Stomach (tissue), 4 donors: ENCODE results near the gene SEPTIN2.
"Not testable (repeated sequence)": the region's sequence is repeated elsewhere in the genome, so short reads cannot be mapped to it uniquely, and the experiment has no call there.

Experiments used
- POLR2AphosphoS5 ChIP-seq, 3 donors: sonication (generic); formaldehyde crosslinking; IDR thresholded peaks; one replicate each; pipeline ENCODE4 v1.6.1; 2016; ENCODE audit warnings: antibody characterized with exemption in 3 of 3
- TF ChIP-seq, protein P1 (sequence below), 7 experiments: fragments of 450-650 bp in 4 of 7; fragments of 200-600 bp in 3 of 7; sonication (generic) in 3 of 7; IDR thresholded peaks; one replicate each; pipeline ENCODE4 v1.5.1; 2016 to 2019; ENCODE audit warnings: antibody characterized with exemption in 7 of 7, control low read depth in 2 of 7, mild to moderate bottlenecking in 1 of 7

DNA sequence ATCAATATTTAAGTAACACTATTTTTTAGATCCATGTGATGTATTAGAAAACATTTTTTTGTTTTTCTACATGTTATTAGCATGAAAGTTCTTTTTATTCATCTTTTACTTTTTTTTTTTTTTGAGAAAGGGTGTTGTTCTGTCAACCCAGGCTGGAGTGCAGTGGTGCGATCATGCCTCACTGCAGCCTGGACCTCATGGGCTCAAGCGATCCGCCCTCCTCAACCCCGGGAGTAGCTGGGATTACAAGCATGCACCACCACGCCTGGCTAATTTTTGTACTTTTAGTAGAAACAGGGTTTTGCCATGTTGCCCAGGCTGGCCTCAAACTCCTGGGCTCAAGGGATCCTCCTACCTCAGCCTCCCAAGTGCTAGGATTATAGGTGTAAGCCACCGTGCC lies 58.2 kb downstream of the SEPTIN2 start:
- TF ChIP-seq, protein P1, sequence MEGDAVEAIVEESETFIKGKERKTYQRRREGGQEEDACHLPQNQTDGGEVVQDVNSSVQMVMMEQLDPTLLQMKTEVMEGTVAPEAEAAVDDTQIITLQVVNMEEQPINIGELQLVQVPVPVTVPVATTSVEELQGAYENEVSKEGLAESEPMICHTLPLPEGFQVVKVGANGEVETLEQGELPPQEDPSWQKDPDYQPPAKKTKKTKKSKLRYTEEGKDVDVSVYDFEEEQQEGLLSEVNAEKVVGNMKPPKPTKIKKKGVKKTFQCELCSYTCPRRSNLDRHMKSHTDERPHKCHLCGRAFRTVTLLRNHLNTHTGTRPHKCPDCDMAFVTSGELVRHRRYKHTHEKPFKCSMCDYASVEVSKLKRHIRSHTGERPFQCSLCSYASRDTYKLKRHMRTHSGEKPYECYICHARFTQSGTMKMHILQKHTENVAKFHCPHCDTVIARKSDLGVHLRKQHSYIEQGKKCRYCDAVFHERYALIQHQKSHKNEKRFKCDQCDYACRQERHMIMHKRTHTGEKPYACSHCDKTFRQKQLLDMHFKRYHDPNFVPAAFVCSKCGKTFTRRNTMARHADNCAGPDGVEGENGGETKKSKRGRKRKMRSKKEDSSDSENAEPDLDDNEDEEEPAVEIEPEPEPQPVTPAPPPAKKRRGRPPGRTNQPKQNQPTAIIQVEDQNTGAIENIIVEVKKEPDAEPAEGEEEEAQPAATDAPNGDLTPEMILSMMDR (IDR thresholded peaks at IDR 0.05): not testable (repeated sequence)
- not testable (repeated sequence) for TF ChIP-seq POLR2AphosphoS5 (IDR thresholded peaks at IDR 0.05)
